Liver (tissue), 9 donors: ENCODE results near the gene FAM83B. TPM values are rescaled to one million over a fixed set of nuclear protein-coding genes. Genes with fewer than 3 reads are reported as not detected.

Experiments used
- DNase-seq: peaks from one replicate; pipeline ENCODE4 v3.0.0-alpha.2; 2017; ENCODE audit warnings: low spot score
- H3K27ac ChIP-seq, 2 donors: one replicate each; pipeline ENCODE4 v1.7.0; 2013; ENCODE audit warnings: inconsistent platforms in 2 of 2, low read length in 2 of 2, control low read depth in 1 of 2, low read depth in 1 of 2, mild to moderate bottlenecking in 1 of 2
- H3K27me3 ChIP-seq, 4 donors: one replicate each; pipeline versions ENCODE4 v1.6.1 to v1.7.0; 2013; ENCODE audit warnings: low read length in 3 of 4, inconsistent platforms in 1 of 4, mild to moderate bottlenecking in 1 of 4, moderate library complexity in 1 of 4; ENCODE audit not compliant: control insufficient read depth in 4 of 4, insufficient read depth in 4 of 4
- H3K36me3 ChIP-seq, 4 donors: one replicate each; pipeline versions ENCODE4 v1.6.1 to v1.7.0; 2013; ENCODE audit warnings: low read length in 3 of 4, mild to moderate bottlenecking in 3 of 4, low read depth in 1 of 4, moderate library complexity in 1 of 4; ENCODE audit not compliant: control insufficient read depth in 4 of 4, insufficient read depth in 3 of 4
- H3K4me1 ChIP-seq, 4 donors: one replicate each; pipeline versions ENCODE4 v1.6.1 to v1.7.0; 2013; ENCODE audit warnings: low read length in 3 of 4, mild to moderate bottlenecking in 3 of 4, moderate library complexity in 1 of 4; ENCODE audit not compliant: control insufficient read depth in 4 of 4, insufficient read depth in 4 of 4
- H3K4me3 ChIP-seq, 3 donors: one replicate each; pipeline versions ENCODE4 v1.6.1 to v1.7.0; 2013; ENCODE audit warnings: low read length in 3 of 3, control low read depth in 1 of 3, low read depth in 1 of 3, mild to moderate bottlenecking in 1 of 3
- H3K9ac ChIP-seq, 2 donors: one replicate each; pipeline ENCODE4 v1.7.0; 2013; ENCODE audit warnings: low read length in 2 of 2, mild to moderate bottlenecking in 2 of 2, moderate library complexity in 2 of 2, control low read depth in 1 of 2, low read depth in 1 of 2
- H3K9me3 ChIP-seq, 4 donors: one replicate each; pipeline versions ENCODE4 v1.6.1 to v1.7.0; 2013; ENCODE audit warnings: low read length in 3 of 4; ENCODE audit not compliant: control insufficient read depth in 4 of 4
- EGR1 ChIP-seq, 2 donors: IDR thresholded peaks; 2 replicates each; pipeline ENCODE4 v1.6.1; 2016 to 2018; ENCODE audit warnings: antibody characterized with exemption in 2 of 2, low read depth in 2 of 2
- FOXA1 ChIP-seq: IDR thresholded peaks from 2 replicates; pipeline ENCODE4 v1.6.1; 2016; ENCODE audit warnings: antibody characterized with exemption
- FOXA2 ChIP-seq: IDR thresholded peaks from 2 replicates; pipeline ENCODE4 v1.6.1; 2016; ENCODE audit warnings: antibody characterized with exemption
- GABPA ChIP-seq, 2 donors: IDR thresholded peaks in 1 of 2; conservative IDR thresholded peaks in 1 of 2; 2 replicates each; pipeline ENCODE4 v1.6.1; 2016; ENCODE audit warnings: antibody characterized with exemption in 2 of 2, mild to moderate bottlenecking in 1 of 2, moderate library complexity in 1 of 2
- HNF4A ChIP-seq, 2 donors: conservative IDR thresholded peaks; 2 replicates each; pipeline ENCODE4 v1.6.1; 2016; ENCODE audit warnings: antibody characterized with exemption in 2 of 2, mild to moderate bottlenecking in 2 of 2
- HNF4G ChIP-seq: IDR thresholded peaks from 2 replicates; pipeline ENCODE4 v1.6.1; 2016; ENCODE audit warnings: antibody characterized with exemption
- JUND ChIP-seq, 2 donors: IDR thresholded peaks; 2 replicates each; pipeline ENCODE4 v1.6.1; 2016; ENCODE audit warnings: antibody characterized with exemption in 2 of 2
- MAX ChIP-seq: IDR thresholded peaks from 2 replicates; pipeline ENCODE4 v1.6.1; 2016; ENCODE audit warnings: antibody characterized with exemption
- NR2F2 ChIP-seq: IDR thresholded peaks from 2 replicates; pipeline ENCODE4 v1.6.1; 2016; ENCODE audit warnings: antibody characterized with exemption
- RAD21 ChIP-seq, 2 donors: IDR thresholded peaks; 2 replicates each; pipeline ENCODE4 v1.6.1; 2016; ENCODE audit warnings: antibody characterized with exemption in 2 of 2, mild to moderate bottlenecking in 2 of 2
- RXRA ChIP-seq, 2 donors: IDR thresholded peaks; 2 replicates each; pipeline ENCODE4 v1.6.1; 2017 to 2018; ENCODE audit warnings: antibody characterized with exemption in 2 of 2, mild to moderate bottlenecking in 1 of 2
- SP1 ChIP-seq: IDR thresholded peaks from 2 replicates; pipeline ENCODE4 v1.6.1; 2018; ENCODE audit warnings: antibody characterized with exemption, mild to moderate bottlenecking
- TAF1 ChIP-seq: conservative IDR thresholded peaks from 2 replicates; pipeline ENCODE4 v1.6.1; 2016; ENCODE audit warnings: antibody characterized with exemption, mild to moderate bottlenecking
- YY1 ChIP-seq: IDR thresholded peaks from 2 replicates; pipeline ENCODE4 v1.6.1; 2016; ENCODE audit warnings: antibody characterized with exemption, mild to moderate bottlenecking
- WGBS: extraction: QIAGEN DNeasy Blood & Tissue Kit; methylation state at CpG from one replicate; pipeline ENCODE4 v1.1.7; 2013; 5-methylcytosine and 5-hydroxymethylcytosine counted together
- polyA plus RNA-seq, 2 donors: library from polyadenylated mRNA; stranded (reverse) in 1 of 2; unstranded in 1 of 2; fragments of 200-250 nt in 1 of 2; fragments of >200 nt in 1 of 2; fragmentation: Nextera tagmentation in 1 of 2; extraction: Ambion mirVana in 1 of 2; gene quantifications; one replicate each; pipeline versions ENCODE4 v1.2.1 to v1.2.3, GENCODE V29; 2013 to 2015
- total RNA-seq, 2 donors: library from RNA; depleted of rRNA; stranded (reverse); fragments of >200 nt; gene quantifications; one replicate each; pipeline ENCODE4 v1.2.3, GENCODE V29; 2014
- TF ChIP-seq, protein P1 (sequence below): IDR thresholded peaks from 2 replicates; pipeline ENCODE4 v1.6.1; 2016; ENCODE audit warnings: antibody characterized with exemption, mild to moderate bottlenecking
- TF ChIP-seq, protein P2 (sequence below): IDR thresholded peaks from 2 replicates; pipeline ENCODE4 v1.6.1; 2016; ENCODE audit warnings: antibody characterized with exemption
- TF ChIP-seq, protein P3 (sequence below): fragments of 150-350 bp; IDR thresholded peaks from 2 replicates; pipeline ENCODE4 v1.5.1; 2017; ENCODE audit warnings: improper control_type of control experiment, low read depth, low read length; ENCODE audit not compliant: missing input control
- TF ChIP-seq, protein P4 (sequence below): IDR thresholded peaks from 2 replicates; pipeline ENCODE4 v1.6.1; 2016; ENCODE audit warnings: antibody characterized with exemption
- donor health status: healthy.
- donor health status: healthy.
- donor health status: healthy.
- donor health status: healthy.
- donor health status: healthy.

The FAM83B gene
- total and polyA plus RNA-seq, 4 donors: 0.07 to 0.50 (median 0.16) TPM

DNA sequence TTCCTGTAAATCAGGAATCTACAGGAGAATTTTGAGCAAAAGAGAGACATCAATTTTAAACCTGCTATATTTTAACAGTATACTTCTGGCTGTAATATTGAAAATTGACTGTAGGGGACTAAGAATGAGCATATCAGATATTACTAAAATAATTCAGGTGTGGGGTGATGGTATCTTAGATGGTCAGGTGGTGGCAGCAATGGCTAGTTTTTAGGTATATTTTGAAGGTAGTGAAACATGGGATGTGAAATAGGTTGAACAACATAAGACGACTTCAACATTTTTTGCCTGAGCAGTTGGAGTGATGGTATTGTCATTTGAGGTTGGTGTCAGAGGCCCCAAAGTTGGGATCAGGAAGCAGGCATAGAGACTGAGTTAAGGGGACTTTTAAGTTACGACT lies 32.1 kb downstream of the FAM83B start:
- no peaks in the 10 kb centered on the region for H3K36me3 ChIP-seq
- H3K27ac ChIP-seq: no peak overlapping the region
- no peak overlapping the region for H3K9ac ChIP-seq
- TF ChIP-seq SP1 (no peak), HNF4G (no peak), RXRA (IDR thresholded peaks at IDR 0.05) (no peak), FOXA1 (no peak), NR2F2 (no peak), TAF1 (no peak), EGR1 (IDR thresholded peaks at IDR 0.05; ENCODE audit: low read depth in 2 of 2) (no peak), GABPA (IDR thresholded peaks at IDR 0.05 in 1 of 2, conservative IDR thresholded peaks at IDR 0.05 in 1 of 2) (no peak), YY1 (no peak), HNF4A (conservative IDR thresholded peaks at IDR 0.05) (no peak), MAX (no peak), JUND (IDR thresholded peaks at IDR 0.05) (no peak), FOXA2 (no peak), RAD21 (IDR thresholded peaks at IDR 0.05) (no peak)
- TF ChIP-seq, protein P1, sequence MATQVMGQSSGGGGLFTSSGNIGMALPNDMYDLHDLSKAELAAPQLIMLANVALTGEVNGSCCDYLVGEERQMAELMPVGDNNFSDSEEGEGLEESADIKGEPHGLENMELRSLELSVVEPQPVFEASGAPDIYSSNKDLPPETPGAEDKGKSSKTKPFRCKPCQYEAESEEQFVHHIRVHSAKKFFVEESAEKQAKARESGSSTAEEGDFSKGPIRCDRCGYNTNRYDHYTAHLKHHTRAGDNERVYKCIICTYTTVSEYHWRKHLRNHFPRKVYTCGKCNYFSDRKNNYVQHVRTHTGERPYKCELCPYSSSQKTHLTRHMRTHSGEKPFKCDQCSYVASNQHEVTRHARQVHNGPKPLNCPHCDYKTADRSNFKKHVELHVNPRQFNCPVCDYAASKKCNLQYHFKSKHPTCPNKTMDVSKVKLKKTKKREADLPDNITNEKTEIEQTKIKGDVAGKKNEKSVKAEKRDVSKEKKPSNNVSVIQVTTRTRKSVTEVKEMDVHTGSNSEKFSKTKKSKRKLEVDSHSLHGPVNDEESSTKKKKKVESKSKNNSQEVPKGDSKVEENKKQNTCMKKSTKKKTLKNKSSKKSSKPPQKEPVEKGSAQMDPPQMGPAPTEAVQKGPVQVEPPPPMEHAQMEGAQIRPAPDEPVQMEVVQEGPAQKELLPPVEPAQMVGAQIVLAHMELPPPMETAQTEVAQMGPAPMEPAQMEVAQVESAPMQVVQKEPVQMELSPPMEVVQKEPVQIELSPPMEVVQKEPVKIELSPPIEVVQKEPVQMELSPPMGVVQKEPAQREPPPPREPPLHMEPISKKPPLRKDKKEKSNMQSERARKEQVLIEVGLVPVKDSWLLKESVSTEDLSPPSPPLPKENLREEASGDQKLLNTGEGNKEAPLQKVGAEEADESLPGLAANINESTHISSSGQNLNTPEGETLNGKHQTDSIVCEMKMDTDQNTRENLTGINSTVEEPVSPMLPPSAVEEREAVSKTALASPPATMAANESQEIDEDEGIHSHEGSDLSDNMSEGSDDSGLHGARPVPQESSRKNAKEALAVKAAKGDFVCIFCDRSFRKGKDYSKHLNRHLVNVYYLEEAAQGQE: no peak
- TF ChIP-seq, protein P2, sequence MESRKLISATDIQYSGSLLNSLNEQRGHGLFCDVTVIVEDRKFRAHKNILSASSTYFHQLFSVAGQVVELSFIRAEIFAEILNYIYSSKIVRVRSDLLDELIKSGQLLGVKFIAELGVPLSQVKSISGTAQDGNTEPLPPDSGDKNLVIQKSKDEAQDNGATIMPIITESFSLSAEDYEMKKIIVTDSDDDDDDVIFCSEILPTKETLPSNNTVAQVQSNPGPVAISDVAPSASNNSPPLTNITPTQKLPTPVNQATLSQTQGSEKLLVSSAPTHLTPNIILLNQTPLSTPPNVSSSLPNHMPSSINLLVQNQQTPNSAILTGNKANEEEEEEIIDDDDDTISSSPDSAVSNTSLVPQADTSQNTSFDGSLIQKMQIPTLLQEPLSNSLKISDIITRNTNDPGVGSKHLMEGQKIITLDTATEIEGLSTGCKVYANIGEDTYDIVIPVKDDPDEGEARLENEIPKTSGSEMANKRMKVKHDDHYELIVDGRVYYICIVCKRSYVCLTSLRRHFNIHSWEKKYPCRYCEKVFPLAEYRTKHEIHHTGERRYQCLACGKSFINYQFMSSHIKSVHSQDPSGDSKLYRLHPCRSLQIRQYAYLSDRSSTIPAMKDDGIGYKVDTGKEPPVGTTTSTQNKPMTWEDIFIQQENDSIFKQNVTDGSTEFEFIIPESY: no peak
- TF ChIP-seq, protein P3, sequence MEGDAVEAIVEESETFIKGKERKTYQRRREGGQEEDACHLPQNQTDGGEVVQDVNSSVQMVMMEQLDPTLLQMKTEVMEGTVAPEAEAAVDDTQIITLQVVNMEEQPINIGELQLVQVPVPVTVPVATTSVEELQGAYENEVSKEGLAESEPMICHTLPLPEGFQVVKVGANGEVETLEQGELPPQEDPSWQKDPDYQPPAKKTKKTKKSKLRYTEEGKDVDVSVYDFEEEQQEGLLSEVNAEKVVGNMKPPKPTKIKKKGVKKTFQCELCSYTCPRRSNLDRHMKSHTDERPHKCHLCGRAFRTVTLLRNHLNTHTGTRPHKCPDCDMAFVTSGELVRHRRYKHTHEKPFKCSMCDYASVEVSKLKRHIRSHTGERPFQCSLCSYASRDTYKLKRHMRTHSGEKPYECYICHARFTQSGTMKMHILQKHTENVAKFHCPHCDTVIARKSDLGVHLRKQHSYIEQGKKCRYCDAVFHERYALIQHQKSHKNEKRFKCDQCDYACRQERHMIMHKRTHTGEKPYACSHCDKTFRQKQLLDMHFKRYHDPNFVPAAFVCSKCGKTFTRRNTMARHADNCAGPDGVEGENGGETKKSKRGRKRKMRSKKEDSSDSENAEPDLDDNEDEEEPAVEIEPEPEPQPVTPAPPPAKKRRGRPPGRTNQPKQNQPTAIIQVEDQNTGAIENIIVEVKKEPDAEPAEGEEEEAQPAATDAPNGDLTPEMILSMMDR: no peak
- TF ChIP-seq, protein P4, sequence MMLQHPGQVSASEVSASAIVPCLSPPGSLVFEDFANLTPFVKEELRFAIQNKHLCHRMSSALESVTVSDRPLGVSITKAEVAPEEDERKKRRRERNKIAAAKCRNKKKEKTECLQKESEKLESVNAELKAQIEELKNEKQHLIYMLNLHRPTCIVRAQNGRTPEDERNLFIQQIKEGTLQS: no peak
- 79% methylated on average over 2 of the region's 2 CpGs for WGBS
- DNase-seq: no peak
- H3K27me3 ChIP-seq: peaks cover 0 to 2% (median 0%) of the 10 kb centered on the region in 4 donors
- no peaks in the 10 kb centered on the region for H3K9me3 ChIP-seq
- no peak overlapping the region for H3K4me3 ChIP-seq
- no peaks in the 10 kb centered on the region for H3K4me1 ChIP-seq
